Parathyroid adenoma (tissue), 2 donors: ENCODE results near the gene PER3.

Source experiments
- H2AFZ ChIP-seq: fragments of 300-600 bp; sonication (generic); one replicate; pipeline ENCODE4 v1.7.0; 2017; ENCODE audit warnings: antibody characterized with exemption, mild to moderate bottlenecking
- H3K27ac ChIP-seq: fragments of 300-600 bp; sonication (generic); one replicate; pipeline ENCODE4 v1.7.0; 2017
- H3K27me3 ChIP-seq: fragments of 300-600 bp; sonication (generic); one replicate; pipeline ENCODE4 v1.7.0; 2017; ENCODE audit warnings: low read length; ENCODE audit not compliant: control insufficient read depth, insufficient read depth
- H3K36me3 ChIP-seq: fragments of 300-600 bp; sonication (generic); one replicate; pipeline ENCODE4 v1.7.0; 2017; ENCODE audit warnings: low read length; ENCODE audit not compliant: control insufficient read depth, insufficient read depth
- H3K4me1 ChIP-seq: fragments of 300-600 bp; sonication (generic); one replicate; pipeline ENCODE4 v1.7.0; 2017; ENCODE audit warnings: control low read depth
- H3K4me2 ChIP-seq: fragments of 300-600 bp; sonication (generic); one replicate; pipeline ENCODE4 v1.7.0; 2017; ENCODE audit warnings: low read length
- H3K4me3 ChIP-seq: fragments of 300-600 bp; sonication (generic); one replicate; pipeline ENCODE4 v1.7.0; 2017; ENCODE audit warnings: low read depth, low read length
- H3K79me2 ChIP-seq: fragments of 300-600 bp; sonication (generic); one replicate; pipeline ENCODE4 v1.7.0; 2017; ENCODE audit warnings: control low read depth
- H3K9ac ChIP-seq: fragments of 300-600 bp; sonication (generic); one replicate; pipeline ENCODE4 v1.7.0; 2017; ENCODE audit warnings: mild to moderate bottlenecking
- H3K9me3 ChIP-seq: fragments of 300-600 bp; sonication (generic); one replicate; pipeline ENCODE4 v1.7.0; 2017; ENCODE audit warnings: low read length; ENCODE audit not compliant: control insufficient read depth
- CTCF ChIP-seq: fragments of 300-600 bp; sonication (generic); IDR thresholded peaks from one replicate; pipeline ENCODE4 v1.7.0; 2017; ENCODE audit warnings: antibody characterized with exemption, mild to moderate bottlenecking
- donor health status: primary hyperparathyroidism.

PER3 gene

GRCh38 chr1:7891804-7892203, 107.7 kb downstream of the PER3 start:
- Histone ChIP-seq H3K9me3 (no peaks in the 10 kb centered on the region), H3K4me3 (no peak overlapping the region)
- TF ChIP-seq CTCF = no peak

GRCh38 chr1:7893529-7894180, 109.6 kb downstream of the PER3 start:
- TF ChIP-seq CTCF = no peak
- no peak overlapping the region for H3K27ac ChIP-seq
- H3K79me2 ChIP-seq = no peaks in the 10 kb centered on the region

More at GRCh38 chr1:7891804-7892203, 107.7 kb downstream of the PER3 start:
- H3K36me3 ChIP-seq = no peaks in the 10 kb centered on the region
- H3K4me1 ChIP-seq = no peaks in the 10 kb centered on the region
- H3K27me3 ChIP-seq = no peaks in the 10 kb centered on the region
- no peak overlapping the region for H2AFZ ChIP-seq
- no peak overlapping the region for H3K4me2 ChIP-seq
- H3K9ac ChIP-seq = no peak overlapping the region
- H3K27ac ChIP-seq = no peak overlapping the region
- no peaks in the 10 kb centered on the region for H3K79me2 ChIP-seq

More at GRCh38 chr1:7893529-7894180, 109.6 kb downstream of the PER3 start:
- H3K9ac ChIP-seq = no peak overlapping the region
- H3K9me3 ChIP-seq = no peaks in the 10 kb centered on the region
- no peaks in the 10 kb centered on the region for H3K27me3 ChIP-seq
- no peaks in the 10 kb centered on the region for H3K4me1 ChIP-seq
- H3K36me3 ChIP-seq = no peaks in the 10 kb centered on the region
- H3K4me2 ChIP-seq = no peak overlapping the region
- no peak overlapping the region for H3K4me3 ChIP-seq
- no peak overlapping the region for H2AFZ ChIP-seq
